ENCODE results near the gene SDF2L1. TPM values are rescaled to one million over a fixed set of nuclear protein-coding genes. Genes with fewer than 3 reads are reported as not detected.
A peak's percentile ranks its signal among the peaks of the same experiment; 100 is the strongest.
"Not testable (repeated sequence)": the region's sequence is repeated elsewhere in the genome, so short reads cannot be mapped to it uniquely, and the experiment has no call there.

The SDF2L1 gene
- polyA plus RNA-seq, 6 donors from 2014 or later, result 36.9 to 69.4 (median 39.1) TPM

GRCh38 chr22:21635771-21636510, 6.2 kb upstream of the SDF2L1 start:
- peak overlapping the region in 1 of 6 donors; percentile 10 for H3K27ac Mint-ChIP-seq
- H3K27me3 Mint-ChIP-seq, result no peaks in the 10 kb centered on the region
- no peak for DNase-seq
- H3K36me3 Mint-ChIP-seq, result no peaks in the 10 kb centered on the region
- no peak for ATAC-seq (ENCODE audit: low read depth in 2 of 2)
- H3K9me3 Mint-ChIP-seq, result no peaks in the 10 kb centered on the region
- H3K4me1 Mint-ChIP-seq, result peaks cover 4 to 16% (median 12%) of the 10 kb centered on the region in 3 donors
- H3K4me3 Mint-ChIP-seq, result no peak overlapping the region

GRCh38 chr22:21636629-21637218, 5.4 kb upstream of the SDF2L1 start:
- H3K27ac Mint-ChIP-seq, result peak overlapping the region in 2 of 6 donors; percentile 20 to 33
- DNase-seq, result no peak
- peaks cover 12 to 17% (median 14%) of the 10 kb centered on the region in 3 donors for H3K4me1 Mint-ChIP-seq
- no peak for ATAC-seq (ENCODE audit: low read depth in 2 of 2)
- H3K36me3 Mint-ChIP-seq, result no peaks in the 10 kb centered on the region
- no peak overlapping the region for H3K4me3 Mint-ChIP-seq
- no peaks in the 10 kb centered on the region for H3K9me3 Mint-ChIP-seq
- H3K27me3 Mint-ChIP-seq, result no peaks in the 10 kb centered on the region

DNA sequence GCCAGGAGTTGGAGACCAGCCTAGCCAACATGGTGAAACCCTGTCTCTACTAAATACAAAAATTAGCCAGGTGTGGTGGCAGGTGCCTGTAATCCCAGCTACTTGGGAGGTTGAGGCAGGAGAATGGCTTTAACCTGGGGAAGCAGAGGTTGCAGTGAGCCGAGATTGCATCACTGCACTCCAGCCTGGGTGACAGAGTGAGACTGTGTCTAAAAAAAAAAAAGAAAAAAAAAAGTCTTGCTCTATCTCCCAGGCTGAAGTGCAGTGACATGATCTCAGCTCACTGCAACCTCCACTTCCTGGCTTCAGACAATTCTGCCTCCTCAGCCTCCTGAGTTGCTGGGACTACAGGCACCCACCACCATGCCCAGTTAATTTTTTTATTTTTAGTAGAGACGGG, 4.7 kb upstream of the SDF2L1 start:
- H3K27ac Mint-ChIP-seq; H3K36me3 Mint-ChIP-seq; DNase-seq; H3K4me3 Mint-ChIP-seq; H3K9me3 Mint-ChIP-seq; ATAC-seq (ENCODE audit: low read depth in 2 of 2); H3K27me3 Mint-ChIP-seq: not testable (repeated sequence)
- H3K4me1 Mint-ChIP-seq, result peaks cover 15 to 20% (median 17%) of the 10 kb centered on the region in 3 donors

GRCh38 chr22:21639359-21639758, 2.7 kb upstream of the SDF2L1 start:
- no peak for ATAC-seq (ENCODE audit: low read depth in 2 of 2)
- Mint-ChIP-seq H3K4me1 (peaks cover 25 to 26% (median 26%) of the 10 kb centered on the region in 3 donors), H3K36me3 (no peaks in the 10 kb centered on the region), H3K4me3 (peak overlapping the region in 1 of 8 donors; percentile 44), H3K9me3 (no peaks in the 10 kb centered on the region), H3K27me3 (no peaks in the 10 kb centered on the region), H3K27ac (no peak overlapping the region)
- DNase-seq, result no peak

DNA sequence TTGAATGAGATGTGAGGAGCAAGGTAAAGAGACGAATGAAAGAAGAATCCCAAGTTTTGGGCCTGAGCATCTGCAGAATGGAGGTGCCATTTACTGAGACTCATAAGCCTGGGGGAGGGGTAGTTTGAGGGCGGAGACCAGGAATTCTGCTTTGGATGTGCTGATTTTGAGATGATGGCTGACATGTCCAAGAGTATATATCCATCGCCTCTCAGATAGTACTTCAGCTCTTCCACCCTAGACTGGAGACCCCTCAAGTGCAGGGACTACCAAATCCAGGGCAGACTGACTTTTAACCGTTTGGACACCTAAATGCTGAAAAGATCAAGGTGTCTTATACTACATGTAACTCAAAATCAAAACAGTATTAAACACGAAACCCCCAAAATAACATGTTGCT, 1.3 kb upstream of the SDF2L1 start:
- peak overlapping the region in 7 of 8 donors; percentile 7 to 92 (median 69) for H3K4me3 Mint-ChIP-seq
- peaks cover 23 to 26% (median 25%) of the 10 kb centered on the region in 3 donors for H3K4me1 Mint-ChIP-seq
- H3K27me3 Mint-ChIP-seq, result no peaks in the 10 kb centered on the region
- DNase-seq (no peak), ATAC-seq (ENCODE audit: low read depth in 2 of 2) (no peak)
- H3K27ac Mint-ChIP-seq, result peak overlapping the region in 3 of 6 donors; percentile 34 to 53 (median 40)
- H3K9me3 Mint-ChIP-seq, result no peaks in the 10 kb centered on the region
- no peaks in the 10 kb centered on the region for H3K36me3 Mint-ChIP-seq

GRCh38 chr22:21641417-21641788, 699 bp upstream of the SDF2L1 start:
- no peaks in the 10 kb centered on the region for H3K27me3 Mint-ChIP-seq
- H3K9me3 Mint-ChIP-seq, result no peaks in the 10 kb centered on the region
- H3K4me3 Mint-ChIP-seq, result peak overlapping the region; percentile 69 to 95 (median 90)
- H3K4me1 Mint-ChIP-seq, result peaks cover 24 to 30% (median 28%) of the 10 kb centered on the region in 3 donors
- DNase-seq, result no peak
- H3K36me3 Mint-ChIP-seq, result no peaks in the 10 kb centered on the region
- no peak for ATAC-seq (ENCODE audit: low read depth in 2 of 2)
- H3K27ac Mint-ChIP-seq, result peak overlapping the region in 4 of 6 donors; percentile 12 to 93 (median 65)

DNA sequence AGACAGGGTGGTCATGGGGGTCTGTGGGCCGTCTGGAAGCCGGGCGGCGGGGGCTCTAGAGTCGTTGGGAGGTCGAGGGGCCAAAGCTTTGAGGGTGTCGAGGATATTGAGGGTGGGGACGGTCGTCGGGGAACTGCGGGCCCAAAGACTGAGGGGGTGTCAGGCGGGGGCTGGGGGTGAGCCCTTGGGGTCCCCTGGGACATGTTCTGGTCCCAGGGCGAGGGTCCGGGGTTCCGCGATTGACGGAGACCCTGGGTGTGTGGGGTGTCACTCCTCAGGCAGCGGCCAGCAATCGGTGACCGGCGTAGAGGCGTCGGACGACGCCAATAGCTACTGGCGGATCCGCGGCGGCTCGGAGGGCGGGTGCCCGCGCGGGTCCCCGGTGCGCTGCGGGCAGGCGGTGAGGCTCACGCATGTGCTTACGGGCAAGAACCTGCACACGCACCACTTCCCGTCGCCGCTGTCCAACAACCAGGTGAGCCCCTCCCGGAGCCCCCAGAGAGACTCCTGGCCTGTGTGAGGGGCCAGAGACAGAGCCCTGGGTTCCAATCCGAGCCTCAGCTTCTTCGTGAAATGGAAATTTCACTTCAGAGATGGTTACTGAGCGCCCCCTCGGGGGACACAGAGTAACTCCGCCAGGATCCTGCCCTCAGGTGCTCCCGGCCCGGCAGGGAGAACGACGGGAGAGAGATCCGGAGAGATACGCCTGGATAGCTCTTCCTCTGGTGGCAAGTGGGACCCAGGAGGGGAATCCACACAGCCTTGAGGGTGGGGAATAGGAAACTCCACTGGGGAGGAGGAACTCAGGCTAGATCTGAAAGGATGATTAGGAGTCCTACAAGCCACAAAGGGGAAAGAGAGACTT, 714 bp downstream of the SDF2L1 start:
- peaks cover 0 to 4% of the 10 kb centered on the region in 2 donors for H3K36me3 Mint-ChIP-seq
- H3K9me3 Mint-ChIP-seq, result no peaks in the 10 kb centered on the region
- peaks cover 29 to 35% (median 34%) of the 10 kb centered on the region in 3 donors for H3K4me1 Mint-ChIP-seq
- peaks cover 0 to 3% (median 0%) of the 10 kb centered on the region in 3 donors for H3K27me3 Mint-ChIP-seq
- H3K27ac Mint-ChIP-seq, result peak overlapping the region in 5 of 6 donors; percentile 48 to 93 (median 90)
- peak; percentile 50 for DNase-seq
- ATAC-seq (ENCODE audit: low read depth in 2 of 2), result no peak
- peak overlapping the region; percentile 69 to 95 (median 90) for H3K4me3 Mint-ChIP-seq

DNA sequence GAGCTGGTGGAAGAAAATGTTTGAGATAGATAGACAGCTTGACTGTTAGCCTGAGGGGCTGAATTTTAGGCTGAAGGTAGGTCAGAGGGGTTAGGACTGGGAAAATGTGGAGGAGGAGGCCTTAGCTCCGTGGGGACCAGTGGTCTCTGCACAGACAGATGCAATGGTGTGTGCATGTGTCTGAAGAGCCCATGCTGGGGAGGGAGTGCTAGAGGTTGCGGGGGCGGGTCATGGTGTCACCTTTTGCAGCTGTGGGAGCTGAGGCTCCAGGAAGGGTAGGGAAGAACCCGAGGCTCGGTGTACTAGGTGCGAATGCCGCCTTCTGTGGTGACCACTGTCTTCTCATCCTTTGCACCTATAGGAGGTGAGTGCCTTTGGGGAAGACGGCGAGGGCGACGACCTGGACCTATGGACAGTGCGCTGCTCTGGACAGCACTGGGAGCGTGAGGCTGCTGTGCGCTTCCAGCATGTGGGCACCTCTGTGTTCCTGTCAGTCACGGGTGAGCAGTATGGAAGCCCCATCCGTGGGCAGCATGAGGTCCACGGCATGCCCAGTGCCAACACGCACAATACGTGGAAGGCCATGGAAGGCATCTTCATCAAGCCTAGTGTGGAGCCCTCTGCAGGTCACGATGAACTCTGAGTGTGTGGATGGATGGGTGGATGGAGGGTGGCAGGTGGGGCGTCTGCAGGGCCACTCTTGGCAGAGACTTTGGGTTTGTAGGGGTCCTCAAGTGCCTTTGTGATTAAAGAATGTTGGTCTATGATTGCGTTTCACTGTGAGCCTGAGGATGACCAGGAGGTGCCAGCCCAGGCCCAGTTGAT, 1.6 kb downstream of the SDF2L1 start:
- DNase-seq (no peak), ATAC-seq (ENCODE audit: low read depth in 2 of 2) (no peak)
- Mint-ChIP-seq H3K4me3 (peak overlapping the region in 7 of 8 donors; percentile 69 to 95 (median 89)), H3K4me1 (peaks cover 29 to 35% (median 34%) of the 10 kb centered on the region in 3 donors), H3K9me3 (no peaks in the 10 kb centered on the region), H3K27ac (peak overlapping the region in 1 of 6 donors; percentile 80), H3K36me3 (peaks cover 0 to 4% of the 10 kb centered on the region in 2 donors), H3K27me3 (peaks cover 0 to 3% (median 0%) of the 10 kb centered on the region in 3 donors)

GRCh38 chr22:21645513-21645912, 3.4 kb downstream of the SDF2L1 start:
- H3K9me3 Mint-ChIP-seq; H3K27ac Mint-ChIP-seq; H3K27me3 Mint-ChIP-seq; H3K36me3 Mint-ChIP-seq; DNase-seq; ATAC-seq (ENCODE audit: low read depth in 2 of 2): not testable (repeated sequence)
- H3K4me3 Mint-ChIP-seq, result peak overlapping the region in 1 of 8 donors; percentile 32
- peaks cover 29 to 38% (median 34%) of the 10 kb centered on the region in 3 donors for H3K4me1 Mint-ChIP-seq

DNA sequence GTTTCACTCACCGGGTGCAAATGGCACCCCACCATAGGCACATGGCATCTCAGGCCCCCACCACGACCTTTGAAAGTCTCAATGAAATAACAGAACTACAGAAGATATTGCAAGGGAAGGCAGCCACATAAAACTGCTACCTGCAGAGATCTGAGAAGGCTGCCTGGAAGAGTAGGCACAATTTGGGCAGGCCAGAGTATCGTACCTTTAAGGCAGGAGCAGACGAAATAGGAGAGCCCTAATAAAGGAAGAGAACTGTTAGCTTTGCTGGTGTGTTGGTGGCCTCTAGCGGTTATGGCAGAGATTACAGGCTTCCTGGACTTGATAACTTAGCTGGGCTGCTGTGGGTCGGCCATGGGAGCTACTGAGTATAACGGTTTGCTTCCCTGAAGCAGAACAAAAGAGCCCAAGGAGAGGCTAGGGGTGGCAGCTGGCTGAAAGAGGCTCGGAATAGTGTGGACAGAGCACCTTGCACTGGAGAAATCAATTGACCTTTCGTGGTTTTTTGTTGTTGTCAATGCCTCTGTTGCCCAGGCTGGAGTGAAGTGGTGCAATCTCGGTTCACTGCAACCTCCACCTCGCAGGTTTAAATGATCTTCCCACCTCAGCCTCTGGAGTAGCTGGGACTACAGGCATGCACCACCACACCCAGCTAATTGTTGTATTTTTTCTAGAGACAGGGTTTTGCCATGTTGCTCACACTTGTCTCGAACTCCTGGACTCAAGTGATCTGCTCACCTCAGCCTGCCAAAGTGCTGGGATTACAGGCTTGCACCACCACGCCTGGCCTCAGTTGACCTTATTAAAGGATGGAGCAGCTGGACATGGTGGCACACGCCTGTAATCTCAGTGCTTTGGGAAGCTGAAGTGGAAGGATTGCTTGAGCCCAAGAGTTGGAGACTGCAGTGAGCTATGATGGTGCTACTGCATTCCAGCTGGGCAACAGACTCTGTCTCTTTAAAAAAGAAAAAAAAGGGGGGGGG, 4.8 kb downstream of the SDF2L1 start:
- Mint-ChIP-seq H3K27me3 (peaks cover 0 to 3% (median 0%) of the 10 kb centered on the region in 3 donors), H3K36me3 (peaks cover 0 to 4% of the 10 kb centered on the region in 2 donors), H3K9me3 (no peaks in the 10 kb centered on the region), H3K4me3 (peak overlapping the region in 2 of 8 donors; percentile 44 to 68), H3K27ac (peak overlapping the region in 2 of 6 donors; percentile 59 to 73), H3K4me1 (peaks cover 26 to 41% (median 32%) of the 10 kb centered on the region in 3 donors)
- DNase-seq (peak; percentile 77), ATAC-seq (ENCODE audit: low read depth in 2 of 2) (peak; percentile 7 to 21)

DNA sequence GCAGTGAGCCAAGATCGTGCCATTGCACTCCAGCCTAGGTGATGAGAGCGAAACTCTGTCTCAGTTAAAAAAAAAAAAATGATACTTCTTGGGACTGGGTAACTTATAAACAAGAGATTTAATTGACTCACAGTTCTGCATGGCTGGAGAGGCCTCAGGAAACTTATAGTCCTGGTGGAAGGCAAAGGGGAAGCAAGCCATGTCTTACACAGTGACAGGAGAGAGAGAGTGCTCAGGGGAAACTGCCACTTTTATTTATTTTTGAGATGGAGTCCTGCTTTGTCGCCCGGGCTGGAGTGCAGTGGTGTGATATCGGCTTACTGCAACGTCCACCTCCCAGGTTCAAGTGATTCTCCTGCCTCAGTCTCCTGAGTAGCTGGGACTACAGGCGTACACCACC, 8.2 kb downstream of the SDF2L1 start:
- ATAC-seq (ENCODE audit: low read depth in 2 of 2), result no peak
- Mint-ChIP-seq H3K4me3 (peak overlapping the region in 6 of 8 donors; percentile 33 to 95 (median 86)), H3K27ac (no peak overlapping the region)

More for the DNA sequence above, 8.2 kb downstream of the SDF2L1 start:
- Mint-ChIP-seq H3K27me3 (peaks cover 0 to 3% (median 0%) of the 10 kb centered on the region in 3 donors), H3K36me3 (peaks cover 0 to 4% of the 10 kb centered on the region in 2 donors), H3K9me3 (no peaks in the 10 kb centered on the region), H3K4me1 (peaks cover 17 to 28% (median 20%) of the 10 kb centered on the region in 3 donors)
- DNase-seq, result no peak

Measured in naive B cell (primary cell).